ENCODE data around the gene SLAMF9. TPM values are rescaled to one million over a fixed set of nuclear protein-coding genes. Genes with fewer than 3 reads are reported as not detected.

SLAMF9 gene
- total and polyA plus RNA-seq, 8 donors: not detected

GRCh38 chr1:159942632-159943277 is 11.3 kb downstream of the SLAMF9 start:
- DNase-seq: no peak
- Histone ChIP-seq H3K4me1 (peaks cover 0 to 12% of the 10 kb centered on the region in 2 donors), H3K9me3 (no peaks in the 10 kb centered on the region), H3K27ac (no peak overlapping the region), H3K36me3 (no peaks in the 10 kb centered on the region), H3K4me3 (no peak overlapping the region), H3K27me3 (peaks cover 0 to 40% of the 10 kb centered on the region in 2 donors)
- TF ChIP-seq CTCF (IDR thresholded peaks at IDR 0.05): no peak
- intact Hi-C loops (cut with DNase I): loop anchor here in 1 of 2 donors (10.0 kb wide), 1 partner anchor 62 kb away; no protein-coding TSS in a partner anchor
- no peak for ATAC-seq

- Histone ChIP-seq H3K9me3 (no peaks in the 10 kb centered on the region), H3K4me3 (no peak overlapping the region), H3K27ac (no peak overlapping the region), H3K27me3 (peaks cover 0 to 39% of the 10 kb centered on the region in 2 donors), H3K4me1 (peaks cover 5 to 21% of the 10 kb centered on the region in 2 donors), H3K36me3 (no peaks in the 10 kb centered on the region)
- DNase-seq (no peak), ATAC-seq (no peak)
- intact Hi-C loops (cut with DNase I): loop anchor here in 1 of 2 donors (10.0 kb wide), 1 partner anchor 63 kb away; no protein-coding TSS in a partner anchor
- TF ChIP-seq CTCF (IDR thresholded peaks at IDR 0.05): no peak
These were observed 12.2 kb downstream of the SLAMF9 start for GRCh38 chr1:159941591-159942560.

GRCh38 chr1:159941141-159941540 is 12.9 kb downstream of the SLAMF9 start:
- ATAC-seq (no peak), DNase-seq (no peak)
- H3K4me1 ChIP-seq: peaks cover 11 to 29% of the 10 kb centered on the region in 2 donors
- no peaks in the 10 kb centered on the region for H3K9me3 ChIP-seq
- TF ChIP-seq CTCF (IDR thresholded peaks at IDR 0.05): no peak
- H3K4me3 ChIP-seq: no peak overlapping the region
- intact Hi-C loops (cut with DNase I): loop anchor here in 1 of 2 donors (10.0 kb wide), 1 partner anchor 64 kb away; no protein-coding TSS in a partner anchor
- H3K27ac ChIP-seq: no peak overlapping the region
- H3K36me3 ChIP-seq: no peaks in the 10 kb centered on the region
- peaks cover 0 to 32% of the 10 kb centered on the region in 2 donors for H3K27me3 ChIP-seq

GRCh38 chr1:159940006-159940620 is 13.9 kb downstream of the SLAMF9 start:
- Histone ChIP-seq H3K36me3 (no peaks in the 10 kb centered on the region), H3K27ac (no peak overlapping the region), H3K9me3 (no peaks in the 10 kb centered on the region), H3K4me1 (peaks cover 11 to 27% of the 10 kb centered on the region in 2 donors), H3K4me3 (no peak overlapping the region), H3K27me3 (peaks cover 0 to 22% of the 10 kb centered on the region in 2 donors)
- no peak for TF ChIP-seq CTCF (IDR thresholded peaks at IDR 0.05)
- DNase-seq: no peak
- intact Hi-C loops (cut with DNase I): loop anchor here in 1 of 2 donors (10.0 kb wide), 1 partner anchor 65 kb away; no protein-coding TSS in a partner anchor
- no peak for ATAC-seq
